Liver (tissue), 9 donors: Measurements from ENCODE around the gene TRIO. TPM values are rescaled to one million over a fixed set of nuclear protein-coding genes. Genes with fewer than 3 reads are reported as not detected.

ENCODE experiments used
- DNase-seq: peaks from one replicate; pipeline ENCODE4 v3.0.0-alpha.2; 2017; ENCODE audit warnings: low spot score
- H3K27ac ChIP-seq, 2 donors: one replicate each; pipeline ENCODE4 v1.7.0; 2013; ENCODE audit warnings: inconsistent platforms in 2 of 2, low read length in 2 of 2, control low read depth in 1 of 2, low read depth in 1 of 2, mild to moderate bottlenecking in 1 of 2
- H3K27me3 ChIP-seq, 4 donors: one replicate each; pipeline versions ENCODE4 v1.6.1 to v1.7.0; 2013; ENCODE audit warnings: low read length in 3 of 4, inconsistent platforms in 1 of 4, mild to moderate bottlenecking in 1 of 4, moderate library complexity in 1 of 4; ENCODE audit not compliant: control insufficient read depth in 4 of 4, insufficient read depth in 4 of 4
- H3K36me3 ChIP-seq, 4 donors: one replicate each; pipeline versions ENCODE4 v1.6.1 to v1.7.0; 2013; ENCODE audit warnings: low read length in 3 of 4, mild to moderate bottlenecking in 3 of 4, low read depth in 1 of 4, moderate library complexity in 1 of 4; ENCODE audit not compliant: control insufficient read depth in 4 of 4, insufficient read depth in 3 of 4
- H3K4me1 ChIP-seq, 4 donors: one replicate each; pipeline versions ENCODE4 v1.6.1 to v1.7.0; 2013; ENCODE audit warnings: low read length in 3 of 4, mild to moderate bottlenecking in 3 of 4, moderate library complexity in 1 of 4; ENCODE audit not compliant: control insufficient read depth in 4 of 4, insufficient read depth in 4 of 4
- H3K4me3 ChIP-seq, 3 donors: one replicate each; pipeline versions ENCODE4 v1.6.1 to v1.7.0; 2013; ENCODE audit warnings: low read length in 3 of 3, control low read depth in 1 of 3, low read depth in 1 of 3, mild to moderate bottlenecking in 1 of 3
- H3K9ac ChIP-seq, 2 donors: one replicate each; pipeline ENCODE4 v1.7.0; 2013; ENCODE audit warnings: low read length in 2 of 2, mild to moderate bottlenecking in 2 of 2, moderate library complexity in 2 of 2, control low read depth in 1 of 2, low read depth in 1 of 2
- H3K9me3 ChIP-seq, 4 donors: one replicate each; pipeline versions ENCODE4 v1.6.1 to v1.7.0; 2013; ENCODE audit warnings: low read length in 3 of 4; ENCODE audit not compliant: control insufficient read depth in 4 of 4
- CTCF ChIP-seq: fragments of 150-350 bp; IDR thresholded peaks from 2 replicates; pipeline ENCODE4 v1.5.1; 2017; ENCODE audit warnings: improper control_type of control experiment, low read depth, low read length; ENCODE audit not compliant: missing input control
- EGR1 ChIP-seq, 2 donors: IDR thresholded peaks; 2 replicates each; pipeline ENCODE4 v1.6.1; 2016 to 2018; ENCODE audit warnings: antibody characterized with exemption in 2 of 2, low read depth in 2 of 2
- FOXA1 ChIP-seq: IDR thresholded peaks from 2 replicates; pipeline ENCODE4 v1.6.1; 2016; ENCODE audit warnings: antibody characterized with exemption
- FOXA2 ChIP-seq: IDR thresholded peaks from 2 replicates; pipeline ENCODE4 v1.6.1; 2016; ENCODE audit warnings: antibody characterized with exemption
- GABPA ChIP-seq, 2 donors: IDR thresholded peaks in 1 of 2; conservative IDR thresholded peaks in 1 of 2; 2 replicates each; pipeline ENCODE4 v1.6.1; 2016; ENCODE audit warnings: antibody characterized with exemption in 2 of 2, mild to moderate bottlenecking in 1 of 2, moderate library complexity in 1 of 2
- HNF4G ChIP-seq: IDR thresholded peaks from 2 replicates; pipeline ENCODE4 v1.6.1; 2016; ENCODE audit warnings: antibody characterized with exemption
- JUND ChIP-seq, 2 donors: IDR thresholded peaks; 2 replicates each; pipeline ENCODE4 v1.6.1; 2016; ENCODE audit warnings: antibody characterized with exemption in 2 of 2
- NR2F2 ChIP-seq: IDR thresholded peaks from 2 replicates; pipeline ENCODE4 v1.6.1; 2016; ENCODE audit warnings: antibody characterized with exemption
- RAD21 ChIP-seq, 2 donors: IDR thresholded peaks; 2 replicates each; pipeline ENCODE4 v1.6.1; 2016; ENCODE audit warnings: antibody characterized with exemption in 2 of 2, mild to moderate bottlenecking in 2 of 2
- RXRA ChIP-seq, 2 donors: IDR thresholded peaks; 2 replicates each; pipeline ENCODE4 v1.6.1; 2017 to 2018; ENCODE audit warnings: antibody characterized with exemption in 2 of 2, mild to moderate bottlenecking in 1 of 2
- SP1 ChIP-seq: IDR thresholded peaks from 2 replicates; pipeline ENCODE4 v1.6.1; 2018; ENCODE audit warnings: antibody characterized with exemption, mild to moderate bottlenecking
- TAF1 ChIP-seq: conservative IDR thresholded peaks from 2 replicates; pipeline ENCODE4 v1.6.1; 2016; ENCODE audit warnings: antibody characterized with exemption, mild to moderate bottlenecking
- YY1 ChIP-seq: IDR thresholded peaks from 2 replicates; pipeline ENCODE4 v1.6.1; 2016; ENCODE audit warnings: antibody characterized with exemption, mild to moderate bottlenecking
- WGBS: extraction: QIAGEN DNeasy Blood & Tissue Kit; methylation state at CpG from one replicate; pipeline ENCODE4 v1.1.7; 2013; 5-methylcytosine and 5-hydroxymethylcytosine counted together
- polyA plus RNA-seq, 2 donors: library from polyadenylated mRNA; stranded (reverse) in 1 of 2; unstranded in 1 of 2; fragments of 200-250 nt in 1 of 2; fragments of >200 nt in 1 of 2; fragmentation: Nextera tagmentation in 1 of 2; extraction: Ambion mirVana in 1 of 2; gene quantifications; one replicate each; pipeline versions ENCODE4 v1.2.1 to v1.2.3, GENCODE V29; 2013 to 2015
- total RNA-seq, 2 donors: library from RNA; depleted of rRNA; stranded (reverse); fragments of >200 nt; gene quantifications; one replicate each; pipeline ENCODE4 v1.2.3, GENCODE V29; 2014
- TF ChIP-seq, protein P1 (sequence below): IDR thresholded peaks from 2 replicates; pipeline ENCODE4 v1.6.1; 2016; ENCODE audit warnings: antibody characterized with exemption
- TF ChIP-seq, protein P2 (sequence below): IDR thresholded peaks from 2 replicates; pipeline ENCODE4 v1.6.1; 2016; ENCODE audit warnings: antibody characterized with exemption, mild to moderate bottlenecking
- TF ChIP-seq, protein P3 (sequence below): IDR thresholded peaks from 2 replicates; pipeline ENCODE4 v1.6.1; 2016; ENCODE audit warnings: antibody characterized with exemption
- donor health status: healthy.
- donor health status: healthy.
- donor health status: healthy.
- donor health status: healthy.
- donor health status: healthy.

The TRIO gene
- total and polyA plus RNA-seq, 4 donors, result 8.5 to 86.2 (median 16.0) TPM

- no peak overlapping the region for H3K27ac ChIP-seq
- no peak overlapping the region for H3K9ac ChIP-seq
- peaks cover 5 to 26% (median 15%) of the 10 kb centered on the region in 4 donors for H3K36me3 ChIP-seq
- TF ChIP-seq, protein P1, sequence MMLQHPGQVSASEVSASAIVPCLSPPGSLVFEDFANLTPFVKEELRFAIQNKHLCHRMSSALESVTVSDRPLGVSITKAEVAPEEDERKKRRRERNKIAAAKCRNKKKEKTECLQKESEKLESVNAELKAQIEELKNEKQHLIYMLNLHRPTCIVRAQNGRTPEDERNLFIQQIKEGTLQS, result no peak
- no peak for TF ChIP-seq TAF1
- TF ChIP-seq SP1, result no peak
- no peak for TF ChIP-seq RAD21 (IDR thresholded peaks at IDR 0.05)
- H3K4me3 ChIP-seq, result no peak overlapping the region
- no peaks in the 10 kb centered on the region for H3K9me3 ChIP-seq
- H3K4me1 ChIP-seq, result no peaks in the 10 kb centered on the region
- 87% methylated on average over 1 of the region's 1 CpG for WGBS
- no peak for DNase-seq
- no peaks in the 10 kb centered on the region for H3K27me3 ChIP-seq
These were observed 176.0 kb downstream of the TRIO start for GRCh38 chr5:14319102-14319501.

DNA sequence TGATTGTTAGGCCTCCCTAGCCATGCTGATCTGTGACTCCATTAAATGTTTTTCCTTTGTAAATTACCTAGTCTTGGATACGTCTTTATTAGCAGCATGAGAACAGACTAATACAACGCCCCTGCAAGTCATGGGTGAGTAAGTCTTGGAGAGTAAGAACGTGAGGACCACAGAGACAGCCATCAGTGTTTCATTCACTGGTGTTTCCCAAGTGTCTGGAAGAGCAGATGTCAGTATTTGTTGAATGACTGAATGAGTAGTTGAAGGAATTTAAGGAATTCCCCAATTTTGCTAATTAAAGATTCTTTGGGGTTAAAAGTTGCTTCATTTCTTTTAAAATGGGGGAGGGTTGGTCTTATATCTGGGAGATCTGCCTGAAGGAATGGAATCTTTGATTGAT lies 178.8 kb downstream of the TRIO start:
- H3K36me3 ChIP-seq, result peaks cover 0 to 19% (median 9%) of the 10 kb centered on the region in 4 donors
- no peaks in the 10 kb centered on the region for H3K27me3 ChIP-seq
- no peak overlapping the region for H3K4me3 ChIP-seq
- H3K27ac ChIP-seq, result no peak overlapping the region
- H3K9ac ChIP-seq, result no peak overlapping the region
- WGBS, result 93% methylated on average over 3 of the region's 3 CpGs
- TF ChIP-seq, protein P1, result no peak
- TF ChIP-seq RAD21 (IDR thresholded peaks at IDR 0.05) (no peak), NR2F2 (no peak), HNF4G (no peak), JUND (IDR thresholded peaks at IDR 0.05) (no peak), SP1 (no peak), CTCF (no peak), RXRA (IDR thresholded peaks at IDR 0.05) (no peak), FOXA1 (no peak)
- TF ChIP-seq, protein P2, sequence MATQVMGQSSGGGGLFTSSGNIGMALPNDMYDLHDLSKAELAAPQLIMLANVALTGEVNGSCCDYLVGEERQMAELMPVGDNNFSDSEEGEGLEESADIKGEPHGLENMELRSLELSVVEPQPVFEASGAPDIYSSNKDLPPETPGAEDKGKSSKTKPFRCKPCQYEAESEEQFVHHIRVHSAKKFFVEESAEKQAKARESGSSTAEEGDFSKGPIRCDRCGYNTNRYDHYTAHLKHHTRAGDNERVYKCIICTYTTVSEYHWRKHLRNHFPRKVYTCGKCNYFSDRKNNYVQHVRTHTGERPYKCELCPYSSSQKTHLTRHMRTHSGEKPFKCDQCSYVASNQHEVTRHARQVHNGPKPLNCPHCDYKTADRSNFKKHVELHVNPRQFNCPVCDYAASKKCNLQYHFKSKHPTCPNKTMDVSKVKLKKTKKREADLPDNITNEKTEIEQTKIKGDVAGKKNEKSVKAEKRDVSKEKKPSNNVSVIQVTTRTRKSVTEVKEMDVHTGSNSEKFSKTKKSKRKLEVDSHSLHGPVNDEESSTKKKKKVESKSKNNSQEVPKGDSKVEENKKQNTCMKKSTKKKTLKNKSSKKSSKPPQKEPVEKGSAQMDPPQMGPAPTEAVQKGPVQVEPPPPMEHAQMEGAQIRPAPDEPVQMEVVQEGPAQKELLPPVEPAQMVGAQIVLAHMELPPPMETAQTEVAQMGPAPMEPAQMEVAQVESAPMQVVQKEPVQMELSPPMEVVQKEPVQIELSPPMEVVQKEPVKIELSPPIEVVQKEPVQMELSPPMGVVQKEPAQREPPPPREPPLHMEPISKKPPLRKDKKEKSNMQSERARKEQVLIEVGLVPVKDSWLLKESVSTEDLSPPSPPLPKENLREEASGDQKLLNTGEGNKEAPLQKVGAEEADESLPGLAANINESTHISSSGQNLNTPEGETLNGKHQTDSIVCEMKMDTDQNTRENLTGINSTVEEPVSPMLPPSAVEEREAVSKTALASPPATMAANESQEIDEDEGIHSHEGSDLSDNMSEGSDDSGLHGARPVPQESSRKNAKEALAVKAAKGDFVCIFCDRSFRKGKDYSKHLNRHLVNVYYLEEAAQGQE, result no peak
- no peak for DNase-seq
- H3K9me3 ChIP-seq, result no peaks in the 10 kb centered on the region
- no peaks in the 10 kb centered on the region for H3K4me1 ChIP-seq

DNA sequence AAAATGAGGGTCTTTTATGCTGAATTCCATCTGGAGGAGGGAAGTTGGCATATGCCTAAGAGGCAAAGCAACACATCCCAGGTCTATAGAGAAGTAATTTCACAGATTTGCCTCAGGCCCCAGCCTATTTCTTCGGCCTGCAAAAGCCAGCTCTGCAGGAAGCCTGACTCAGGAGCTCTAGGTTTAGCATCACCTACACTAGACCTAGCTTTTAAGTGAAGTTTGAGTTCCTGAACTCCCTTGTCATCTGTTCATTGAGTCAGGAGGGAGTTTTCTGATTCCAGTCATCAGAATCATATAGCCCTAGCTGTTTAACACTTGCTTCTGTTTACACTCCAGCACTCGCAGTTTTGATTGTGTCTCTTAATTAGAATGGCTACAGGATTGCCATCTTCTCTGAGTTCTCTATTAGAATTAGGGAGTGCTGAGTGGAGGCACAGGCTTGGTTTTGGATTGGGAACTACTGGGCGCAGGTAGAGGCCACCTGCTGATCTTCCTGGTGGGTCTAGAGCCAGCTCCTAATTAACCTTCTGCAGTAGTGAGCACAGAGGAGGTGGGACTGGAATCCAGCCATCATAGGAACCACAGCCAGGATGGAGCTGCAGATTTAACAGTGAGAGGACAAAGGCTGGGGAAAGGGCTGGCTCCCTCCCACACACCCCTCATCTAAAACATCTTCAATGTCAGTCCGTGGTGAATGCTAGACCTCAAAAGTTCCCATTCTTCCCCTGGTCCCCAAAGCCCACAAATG lies 179.5 kb downstream of the TRIO start:
- 91% methylated on average over 4 of the region's 4 CpGs for WGBS
- Histone ChIP-seq H3K4me1 (no peaks in the 10 kb centered on the region), H3K4me3 (no peak overlapping the region), H3K27me3 (no peaks in the 10 kb centered on the region), H3K9me3 (no peaks in the 10 kb centered on the region), H3K9ac (no peak overlapping the region), H3K27ac (no peak overlapping the region), H3K36me3 (peaks cover 0 to 13% (median 5%) of the 10 kb centered on the region in 4 donors)
- no peak for DNase-seq
- no peak for TF ChIP-seq GABPA (IDR thresholded peaks at IDR 0.05 in 1 of 2, conservative IDR thresholded peaks at IDR 0.05 in 1 of 2)
- TF ChIP-seq YY1, result no peak
- TF ChIP-seq, protein P3, sequence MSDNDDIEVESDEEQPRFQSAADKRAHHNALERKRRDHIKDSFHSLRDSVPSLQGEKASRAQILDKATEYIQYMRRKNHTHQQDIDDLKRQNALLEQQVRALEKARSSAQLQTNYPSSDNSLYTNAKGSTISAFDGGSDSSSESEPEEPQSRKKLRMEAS, result no peak
- TF ChIP-seq RXRA (IDR thresholded peaks at IDR 0.05), result no peak
- no peak for TF ChIP-seq FOXA2
- no peak for TF ChIP-seq EGR1 (IDR thresholded peaks at IDR 0.05; ENCODE audit: low read depth in 2 of 2)
- no peak for TF ChIP-seq CTCF
- TF ChIP-seq, protein P1, result no peak
- TF ChIP-seq TAF1, result no peak
- no peak for TF ChIP-seq HNF4G
- TF ChIP-seq SP1, result no peak
